Measurements from ENCODE around the gene CPNE6.

CPNE6 gene

DNA sequence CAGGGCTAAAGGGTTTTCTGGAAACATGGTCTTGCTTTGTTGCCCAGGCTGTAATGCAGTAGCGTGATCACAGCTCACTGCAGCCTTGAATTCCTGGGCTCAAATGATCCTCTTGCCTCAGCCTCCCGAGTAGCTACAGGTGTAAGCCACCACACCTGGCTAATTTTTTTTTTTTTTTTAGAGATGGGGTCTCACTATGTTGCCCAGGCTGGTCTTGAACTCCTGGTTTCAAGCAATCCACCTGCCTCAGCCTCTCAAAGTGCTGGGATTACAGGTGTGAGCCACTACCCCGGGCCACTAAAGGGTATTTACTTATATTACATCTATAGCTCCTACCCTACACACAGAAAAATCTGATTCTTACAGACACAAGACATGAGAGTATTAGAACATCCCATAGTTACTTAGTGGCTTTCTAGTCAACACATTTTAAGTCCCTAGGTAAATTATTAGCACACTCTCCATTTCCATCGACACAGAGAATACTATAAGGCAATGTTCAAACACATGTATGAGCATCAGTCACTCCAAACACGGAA is 37.0 kb downstream of the CPNE6 start:
- no peak for DNase-seq

DNA sequence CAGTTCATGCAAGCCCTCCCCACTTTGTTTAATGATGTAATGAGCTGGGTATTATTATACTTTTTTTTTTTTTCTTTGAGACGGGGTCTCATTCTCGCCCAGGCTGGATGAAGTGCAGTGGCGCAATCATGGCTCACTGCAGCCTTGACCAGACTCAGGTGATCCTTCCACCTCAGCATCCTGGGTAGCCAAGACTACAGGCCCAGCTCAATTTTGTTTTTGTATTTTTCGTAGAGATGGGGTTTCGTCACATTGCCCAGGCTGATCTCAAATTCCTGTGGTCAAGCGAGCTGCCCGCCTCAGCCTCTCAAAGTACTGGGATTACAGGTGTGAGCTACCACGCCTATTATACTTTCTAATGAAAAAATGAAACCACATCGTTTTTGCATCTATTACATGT is 38.7 kb downstream of the CPNE6 start:
- no peak for DNase-seq

DNA sequence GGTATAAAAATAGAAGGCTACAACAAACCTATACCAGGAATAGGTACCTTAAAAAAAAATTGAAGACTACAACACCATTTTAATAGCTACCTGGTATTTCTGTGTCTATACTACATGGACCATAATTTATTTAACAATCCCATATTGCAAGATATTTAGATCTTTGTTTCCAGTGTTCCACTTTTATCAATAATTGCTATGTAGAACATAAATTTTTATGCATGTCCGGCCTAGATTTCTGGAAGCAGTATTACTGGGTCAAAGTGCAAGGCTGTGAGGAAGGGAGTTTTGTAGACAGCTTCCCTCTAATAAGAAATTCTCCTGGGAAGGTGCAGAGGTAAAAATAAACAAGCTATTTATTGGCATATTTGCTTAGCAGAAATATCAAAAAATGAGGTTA is 39.2 kb downstream of the CPNE6 start:
- DNase-seq: no peak

DNA sequence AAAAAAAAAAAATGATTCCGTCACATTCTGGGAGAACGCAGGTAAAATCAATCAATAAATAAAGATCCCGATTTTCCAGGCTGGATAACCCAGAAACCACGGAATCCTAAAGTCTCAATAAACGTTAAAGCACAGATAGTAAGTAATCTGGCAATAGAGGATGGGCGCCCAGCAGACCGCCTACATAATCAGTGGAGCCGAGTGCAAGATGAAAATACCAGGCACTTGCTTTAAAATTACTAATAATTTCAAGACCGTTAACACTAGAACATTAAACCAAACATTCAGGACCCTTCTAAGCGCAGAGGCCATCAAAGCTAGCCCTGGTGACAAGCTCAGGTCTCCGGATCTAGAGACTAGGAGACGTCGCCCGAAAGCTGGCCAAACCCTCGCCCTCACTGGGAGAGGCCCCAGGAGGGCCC is 42.0 kb downstream of the CPNE6 start:
- no peak for DNase-seq

DNA sequence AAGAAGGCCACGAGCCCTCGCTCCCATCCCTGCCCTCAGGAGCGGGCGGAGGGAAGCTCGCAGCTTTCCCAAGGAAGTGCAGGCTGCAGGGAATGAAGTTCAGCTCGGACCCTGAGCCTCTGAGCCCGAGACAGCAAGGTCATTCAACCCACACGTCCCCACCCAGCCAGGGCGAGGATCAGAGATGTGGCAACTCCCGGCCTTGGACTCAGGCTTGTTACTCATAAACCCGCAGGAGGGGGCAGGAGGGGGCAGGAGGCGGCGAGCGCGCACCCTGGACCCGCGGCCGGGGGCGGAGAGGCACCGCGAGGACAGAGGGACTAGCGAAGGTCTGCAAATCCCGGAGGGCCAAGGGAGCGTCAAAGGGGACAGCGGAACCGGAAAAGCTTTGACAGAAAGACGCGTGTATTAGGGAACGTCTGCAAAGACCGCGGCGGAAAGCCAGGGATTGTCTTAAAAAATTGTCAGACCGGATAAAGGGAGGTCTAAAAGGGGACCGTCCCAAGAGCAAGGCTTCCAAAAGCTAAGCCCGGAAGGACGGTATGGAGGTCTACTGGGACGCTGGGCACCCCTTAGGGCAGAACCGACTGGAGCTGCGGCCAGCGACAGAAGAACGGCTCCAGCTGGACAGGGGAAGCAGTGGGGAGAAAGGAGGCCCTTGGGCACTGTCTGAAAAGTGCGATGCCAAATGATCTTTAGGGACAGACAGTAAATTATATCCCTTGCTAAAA is 42.6 kb downstream of the CPNE6 start:
- peak; percentile 94 for DNase-seq

DNA sequence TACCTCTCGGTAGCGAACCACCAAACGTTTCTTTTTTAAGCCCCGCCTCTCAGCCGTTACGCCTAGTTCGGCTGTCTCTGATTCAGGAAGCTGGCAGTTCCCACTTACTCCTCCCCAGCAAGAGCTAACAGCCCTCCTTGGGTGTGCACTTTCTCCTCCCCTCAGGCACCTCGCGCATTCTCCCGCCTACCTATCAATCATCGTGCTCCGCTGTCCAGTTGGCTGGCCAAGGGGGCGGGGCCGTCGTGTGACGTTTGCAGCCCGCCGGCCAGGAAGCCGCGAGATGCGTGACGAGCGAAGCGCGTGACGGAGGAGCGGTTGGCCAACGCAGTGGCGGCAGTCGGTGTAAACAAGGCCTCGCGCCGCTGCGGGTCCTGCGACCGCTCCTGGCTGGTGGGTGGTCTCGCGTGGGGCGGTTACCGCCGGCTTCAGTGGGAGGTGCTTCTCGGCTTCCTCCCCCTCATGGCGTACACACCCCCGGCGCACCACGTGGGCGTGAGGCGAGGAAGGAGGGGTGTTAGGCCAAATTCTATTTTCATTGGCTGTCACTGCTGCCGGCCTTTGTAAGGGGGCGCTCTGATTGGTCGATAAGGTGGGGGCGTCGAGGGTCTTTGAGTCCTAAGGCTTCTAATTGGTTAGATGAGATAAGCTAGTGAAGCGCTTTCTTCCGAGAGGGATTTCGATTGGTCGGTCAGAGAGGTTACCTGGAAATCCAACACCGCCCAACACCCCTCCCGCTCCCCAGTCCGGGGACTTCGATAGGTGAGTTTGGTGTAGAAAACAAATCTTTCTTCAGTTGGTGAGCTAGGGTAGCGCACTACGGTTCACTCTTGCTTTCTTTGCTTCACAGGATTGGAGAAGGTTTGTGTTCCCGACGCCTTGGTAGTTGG is 43.4 kb downstream of the CPNE6 start, which contains the start of the genes DCAF11 and NRL:
Gene DCAF11 (plus strand): TSS at position 246 of the 890 bp plus-strand sequence. CDS start 818 bp downstream, outside the sequence.
Gene NRL (minus strand): TSS at position 418 of the 890 bp plus-strand sequence. CDS start 32,101 bp downstream, outside the sequence.
- peak; percentile 99 for DNase-seq

DNA sequence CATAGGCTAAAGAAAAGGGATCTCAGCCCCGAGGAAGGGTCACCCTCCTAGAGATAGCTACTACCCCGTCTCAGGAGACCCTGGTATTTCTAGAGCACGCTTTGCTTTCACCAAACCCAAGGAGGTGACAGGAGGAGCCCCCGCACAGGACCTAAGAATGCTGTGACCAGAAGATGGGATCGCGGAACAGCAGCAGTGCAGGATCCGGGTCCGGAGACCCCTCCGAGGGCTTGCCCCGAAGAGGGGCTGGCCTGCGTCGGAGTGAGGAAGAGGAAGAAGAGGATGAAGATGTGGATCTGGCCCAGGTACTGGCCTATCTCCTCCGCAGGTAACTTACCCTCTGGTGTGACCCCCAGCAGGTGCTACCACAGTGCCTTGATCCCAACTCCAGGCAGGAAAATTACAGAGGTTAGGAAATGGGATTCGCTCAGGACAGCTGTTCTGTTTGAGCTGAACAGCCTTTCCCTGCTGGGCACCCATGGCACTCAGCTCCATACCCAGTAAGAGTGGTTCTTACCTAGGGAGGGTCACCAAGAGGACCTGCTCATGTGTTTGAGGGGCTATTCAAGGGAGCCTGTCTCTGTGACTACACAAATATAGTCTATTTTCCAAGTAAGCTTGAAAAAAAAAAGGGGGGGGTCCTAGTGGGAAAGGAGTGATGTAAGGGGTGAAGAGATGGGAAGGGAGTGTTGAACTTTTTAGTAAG is 44.2 kb downstream of the CPNE6 start:
- no peak for DNase-seq

DNA sequence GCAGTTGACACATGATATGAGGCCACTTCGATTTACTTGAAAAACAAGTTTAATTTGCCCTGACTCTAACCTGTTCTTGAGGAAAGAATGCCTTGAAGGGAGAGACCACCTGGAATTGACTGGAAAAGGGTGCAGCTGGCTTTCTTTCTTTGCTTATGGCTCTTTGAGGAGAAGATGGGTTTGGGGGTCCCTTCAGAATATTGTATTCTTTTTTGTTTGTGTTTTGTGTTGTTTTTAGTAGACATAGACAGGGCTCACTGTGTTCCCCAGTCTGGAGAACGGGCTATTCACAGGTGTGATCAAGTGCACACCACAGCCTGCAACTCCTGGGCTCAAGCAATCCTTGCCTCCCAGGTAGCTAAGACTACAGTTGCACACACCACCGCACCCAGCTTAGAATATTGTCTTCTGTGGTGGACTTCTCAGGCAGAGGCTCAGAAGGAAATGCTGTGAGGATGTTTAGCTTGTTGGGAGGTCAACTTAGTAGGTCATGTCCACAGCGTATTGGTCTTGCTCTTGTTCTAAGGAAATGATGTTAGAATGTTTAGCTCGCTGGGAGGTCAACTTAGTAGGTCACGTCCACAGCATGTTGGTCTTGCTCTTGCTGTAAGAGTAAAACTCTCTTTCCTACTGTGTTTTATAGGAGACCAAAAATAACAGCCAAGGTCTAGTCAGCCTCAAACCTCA is 44.9 kb downstream of the CPNE6 start:
- no peak for DNase-seq

DNA sequence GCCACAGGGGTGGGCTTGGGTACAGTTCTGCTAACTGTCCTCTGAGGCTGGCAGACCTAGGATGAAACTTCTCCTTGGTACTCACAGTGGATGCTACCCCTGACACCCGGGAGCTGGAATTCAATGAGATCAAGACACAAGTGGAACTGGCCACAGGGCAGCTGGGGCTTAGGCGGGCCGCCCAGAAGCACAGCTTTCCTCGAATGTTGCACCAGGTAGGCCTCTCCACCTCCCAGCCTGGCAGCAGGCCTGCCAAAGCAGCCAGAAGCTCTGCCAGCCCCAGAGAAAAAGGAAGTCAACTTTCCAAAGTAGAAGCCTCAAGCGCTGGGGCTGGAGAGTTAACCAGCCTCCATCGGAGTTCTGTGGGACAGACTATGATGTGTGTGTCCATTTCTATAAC is 45.8 kb downstream of the CPNE6 start:
- no peak for DNase-seq

DNA sequence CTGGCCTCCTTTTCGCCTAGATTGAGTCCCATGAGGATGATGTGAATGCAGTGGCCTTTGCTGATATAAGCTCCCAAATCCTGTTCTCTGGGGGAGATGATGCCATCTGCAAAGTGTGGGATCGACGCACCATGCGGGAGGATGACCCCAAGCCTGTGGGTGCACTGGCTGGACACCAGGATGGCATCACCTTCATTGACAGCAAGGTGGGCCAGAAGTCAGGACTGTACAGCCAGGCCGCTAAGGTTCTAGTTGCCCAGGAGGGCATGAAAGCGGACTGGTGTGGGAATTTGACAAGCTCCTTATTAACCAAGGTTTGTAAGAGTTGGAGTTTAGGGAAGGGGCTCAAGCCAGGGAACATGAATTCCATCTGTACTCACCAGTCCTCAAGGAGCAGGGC is 48.3 kb downstream of the CPNE6 start:
- DNase-seq: no peak

DNA sequence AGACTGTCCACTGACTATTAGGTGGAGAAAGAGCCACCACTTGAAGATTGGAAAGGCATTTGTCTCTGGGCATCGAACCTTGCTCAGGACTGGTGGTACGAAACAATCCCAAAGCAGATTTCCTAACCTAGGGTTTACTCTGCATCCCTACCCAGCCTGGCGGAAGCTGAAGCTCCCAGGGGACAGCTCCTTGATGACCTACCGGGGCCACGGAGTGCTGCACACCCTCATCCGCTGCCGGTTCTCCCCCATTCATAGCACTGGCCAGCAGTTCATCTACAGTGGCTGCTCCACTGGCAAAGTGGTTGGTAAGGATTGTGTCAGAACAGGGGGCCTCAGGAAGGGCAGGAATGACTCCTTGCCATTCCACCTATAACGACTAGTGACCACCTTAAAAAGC is 49.8 kb downstream of the CPNE6 start:
- no peak for DNase-seq

DNA sequence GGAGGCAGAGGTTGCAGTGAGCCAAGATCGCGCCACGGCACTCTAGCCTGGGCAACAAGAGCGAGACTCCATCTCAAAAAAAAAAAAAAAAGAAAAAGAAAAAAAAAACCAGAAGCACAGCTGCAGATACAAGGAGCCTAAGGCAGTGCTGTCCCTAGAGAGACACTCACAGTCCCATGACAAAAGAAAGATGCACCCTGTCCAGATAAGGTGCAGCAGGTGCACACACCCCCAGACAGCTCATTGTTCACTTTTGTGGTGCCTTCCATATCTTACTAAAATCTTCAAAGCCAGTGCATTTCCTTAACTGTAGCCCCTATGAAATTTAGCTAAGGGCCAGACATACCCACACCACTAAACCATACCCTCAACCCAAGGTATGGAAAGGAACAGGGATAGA is 51.1 kb downstream of the CPNE6 start:
- DNase-seq: no peak

DNA sequence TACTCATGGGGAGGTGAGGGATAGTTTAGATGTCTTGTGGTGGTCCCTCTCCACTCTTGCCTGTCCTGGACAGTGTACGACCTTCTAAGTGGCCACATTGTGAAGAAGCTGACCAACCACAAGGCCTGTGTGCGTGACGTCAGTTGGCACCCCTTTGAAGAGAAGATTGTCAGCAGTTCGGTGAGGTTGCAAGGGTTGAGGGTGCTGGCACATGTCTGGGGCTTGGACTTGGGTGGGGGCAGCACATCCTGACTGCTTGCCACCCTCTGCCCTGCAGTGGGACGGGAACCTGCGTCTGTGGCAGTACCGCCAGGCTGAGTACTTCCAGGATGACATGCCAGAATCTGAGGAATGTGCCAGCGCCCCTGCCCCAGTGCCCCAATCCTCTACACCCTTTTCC is 51.5 kb downstream of the CPNE6 start:
- DNase-seq: no peak

DNA sequence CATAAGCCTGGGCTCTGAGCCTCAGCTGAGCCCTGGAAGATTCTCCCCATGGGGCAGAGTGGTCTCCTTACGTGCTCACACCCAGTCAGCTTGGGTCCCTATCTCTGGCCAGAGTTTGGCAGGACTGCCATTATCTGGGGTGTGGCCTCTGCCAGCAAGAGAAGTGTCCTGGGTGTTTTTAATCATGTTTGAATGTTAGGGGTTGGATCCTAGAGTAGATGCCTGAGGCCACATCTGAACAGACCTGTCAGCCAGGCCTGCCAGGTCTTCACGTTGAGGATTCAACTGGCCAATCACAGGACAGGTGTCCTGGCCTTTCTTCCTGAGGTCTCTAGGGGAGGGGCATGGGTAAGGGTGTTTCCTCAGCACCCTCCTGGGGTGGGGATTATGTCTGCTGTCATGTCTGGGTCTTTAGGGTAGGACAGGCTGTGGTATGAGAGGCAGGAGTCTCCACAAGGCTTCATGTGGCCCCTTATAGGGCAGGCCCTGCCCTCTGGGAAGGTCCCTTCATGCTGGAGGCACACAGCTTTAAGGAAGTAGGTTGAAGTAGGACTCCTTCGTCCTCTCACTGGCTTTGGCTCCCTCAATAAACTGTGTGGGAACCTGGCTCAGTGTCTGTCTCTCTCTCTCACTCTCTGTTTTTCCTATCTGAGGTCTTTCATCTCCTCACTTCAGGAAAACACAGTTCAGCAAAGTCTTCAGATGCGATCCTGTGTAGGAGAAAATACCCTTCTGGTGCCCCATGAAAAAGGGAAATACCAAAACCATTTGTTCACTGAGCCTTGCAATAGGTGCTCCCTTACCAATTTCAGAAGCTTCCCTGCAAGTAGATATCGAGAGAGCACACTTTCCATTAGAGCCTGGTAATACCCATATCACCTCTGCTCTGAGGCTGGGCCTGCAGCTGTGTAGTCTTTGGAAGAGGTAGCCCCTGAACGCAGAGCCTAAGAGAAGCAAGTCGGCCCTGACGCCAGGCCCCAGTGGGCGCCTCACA is 52.4 kb downstream of the CPNE6 start:
- DNase-seq: no peak

DNA sequence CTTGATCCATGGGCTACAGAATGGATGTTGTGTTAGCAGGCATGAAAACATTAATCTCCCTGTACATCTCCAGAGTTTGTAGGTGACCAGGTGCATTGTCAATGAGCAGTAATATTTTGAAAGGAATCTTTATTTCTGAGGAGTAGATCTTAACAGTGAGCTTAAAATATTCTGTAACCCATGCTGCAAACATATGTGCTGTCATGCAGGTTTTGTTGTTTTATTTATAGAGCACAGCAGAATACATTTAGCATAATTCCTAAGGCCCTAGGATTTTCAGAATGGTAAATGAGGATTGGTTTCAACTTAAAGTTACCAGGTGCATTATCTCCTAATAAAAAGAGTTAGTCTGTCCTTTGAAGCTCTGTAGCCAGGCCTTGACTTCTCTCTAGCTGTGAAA is 55.6 kb downstream of the CPNE6 start:
- DNase-seq: no peak

DNA sequence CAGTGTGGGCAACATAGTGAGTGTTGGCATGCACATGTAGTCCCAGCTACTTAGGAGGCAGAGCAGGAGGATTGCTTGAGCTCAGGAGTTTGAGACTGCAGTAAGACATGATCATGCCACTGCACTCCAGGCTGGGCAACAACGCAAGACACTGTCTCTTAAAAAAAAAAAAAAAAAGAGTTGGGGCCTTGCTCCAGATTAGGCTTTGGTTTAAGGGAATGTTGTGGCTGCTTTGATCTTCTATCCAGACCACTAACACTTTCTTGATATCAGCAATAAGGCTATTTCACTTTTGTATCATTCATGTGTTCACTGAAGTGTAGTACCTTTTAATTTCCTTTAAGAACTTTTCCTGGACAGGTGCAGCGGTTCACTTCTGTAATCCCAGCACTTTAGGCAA is 56.3 kb downstream of the CPNE6 start:
- DNase-seq: no peak
